GM23338 (cell line): ENCODE measurements around the gene LMAN1L. TPM values are rescaled to one million over a fixed set of nuclear protein-coding genes. Genes with fewer than 3 reads are reported as not detected.

Experiments
- ATAC-seq: fragments of 200-7000 bp; cut with Tn5 transposase; 3 replicates; pipeline ENCODE4 v1.9.1; 2020
- DNase-seq: peaks from one replicate; pipeline ENCODE4 v3.0.0-alpha.2; 2015; ENCODE audit warnings: low spot score
- H2AFZ ChIP-seq: fragments of 200-600 bp; sonication (generic); 2 replicates; pipeline ENCODE4 v1.8.0; 2016; ENCODE audit warnings: antibody characterized with exemption, mild to moderate bottlenecking, moderate library complexity
- H3F3A ChIP-seq: fragments of 200-600 bp; sonication (generic); replicated peaks from 2 replicates; pipeline ENCODE4 v1.8.0; 2017; ENCODE audit warnings: antibody characterized with exemption, mixed run types, low read depth
- H3K27ac ChIP-seq: fragments of 200-600 bp; sonication (generic); 2 replicates; pipeline ENCODE4 v1.6.1; 2016; ENCODE audit warnings: low read depth
- H3K27me3 ChIP-seq: fragments of 200-600 bp; sonication (generic); 2 replicates; pipeline ENCODE4 v1.8.0; 2016; ENCODE audit warnings: mild to moderate bottlenecking, mixed run types, moderate library complexity; ENCODE audit not compliant: insufficient read depth
- H3K36me3 ChIP-seq: fragments of 200-600 bp; sonication (generic); 2 replicates; pipeline ENCODE4 v1.8.0; 2016; ENCODE audit warnings: mild to moderate bottlenecking; ENCODE audit not compliant: insufficient read depth
- H3K4me1 ChIP-seq: fragments of 200-600 bp; sonication (generic); 2 replicates; pipeline ENCODE4 v1.8.0; 2016; ENCODE audit warnings: mild to moderate bottlenecking, moderate library complexity; ENCODE audit not compliant: insufficient read depth
- H3K4me2 ChIP-seq: fragments of 200-600 bp; sonication (generic); 2 replicates; pipeline ENCODE4 v1.7.1; 2017; ENCODE audit warnings: mixed run types
- H3K4me3 ChIP-seq: fragments of 200-600 bp; sonication (generic); 2 replicates; pipeline ENCODE4 v1.6.1; 2016; ENCODE audit warnings: mixed run types
- H3K79me2 ChIP-seq: fragments of 200-600 bp; sonication (generic); replicated peaks from 2 replicates; pipeline ENCODE4 v1.8.0; 2017; ENCODE audit warnings: mild to moderate bottlenecking; ENCODE audit not compliant: insufficient read depth
- H3K9me2 ChIP-seq: fragments of 200-600 bp; sonication (generic); 2 replicates; pipeline ENCODE4 v1.8.0; 2017; ENCODE audit not compliant: insufficient read depth
- H4K20me1 ChIP-seq: fragments of 200-600 bp; sonication (generic); replicated peaks from 2 replicates; pipeline ENCODE4 v1.8.0; 2017; ENCODE audit warnings: mild to moderate bottlenecking; ENCODE audit not compliant: insufficient read depth
- H3K27ac Mint-ChIP-seq: 2 replicates; pipeline ENCODE4 v1.8.0; 2020; ENCODE audit warnings: inconsistent platforms, mild to moderate bottlenecking, moderate library complexity, mixed read lengths
- H3K27me3 Mint-ChIP-seq: 3 replicates; pipeline ENCODE4 v1.8.0; 2022; ENCODE audit warnings: low read depth, mild to moderate bottlenecking, moderate library complexity, mixed read lengths, inconsistent platforms; ENCODE audit not compliant: insufficient read depth, poor library complexity
- H3K36me3 Mint-ChIP-seq: 3 replicates; pipeline ENCODE4 v1.8.0; 2021; ENCODE audit warnings: low read depth, mild to moderate bottlenecking, inconsistent platforms, moderate library complexity, mixed read lengths
- H3K4me1 Mint-ChIP-seq: 3 replicates; pipeline ENCODE4 v1.8.0; 2020; ENCODE audit warnings: mild to moderate bottlenecking, inconsistent platforms, mixed read lengths
- H3K4me3 Mint-ChIP-seq: 3 replicates; pipeline ENCODE4 v1.8.0; 2021; ENCODE audit warnings: moderate library complexity, mild to moderate bottlenecking, inconsistent platforms, mixed read lengths
- H3K9me3 Mint-ChIP-seq: 3 replicates; pipeline ENCODE4 v1.8.0; 2020; ENCODE audit warnings: moderate library complexity, mild to moderate bottlenecking, inconsistent platforms, mixed read lengths
- CREB1 ChIP-seq: fragments of 250-450 bp; sonication (Bioruptor Pico); IDR thresholded peaks from 2 replicates; pipeline ENCODE4 v1.5.0; 2020; ENCODE audit warnings: low read depth, mild to moderate bottlenecking, moderate library complexity
- EZH2 ChIP-seq: fragments of 200-600 bp; sonication (generic); IDR thresholded peaks from one replicate; pipeline ENCODE4 v1.8.0; 2017; ENCODE audit warnings: antibody characterized with exemption, mild to moderate bottlenecking, low read depth; ENCODE audit not compliant: unreplicated experiment
- JUNB ChIP-seq: IDR thresholded peaks from one replicate; pipeline ENCODE4 v1.6.1; 2016; ENCODE audit warnings: antibody characterized with exemption; ENCODE audit not compliant: unreplicated experiment
- NANOG ChIP-seq: IDR thresholded peaks from 2 replicates; pipeline ENCODE4 v1.6.1; 2016; ENCODE audit warnings: antibody characterized with exemption, borderline replicate concordance
- POLR2AphosphoS5 ChIP-seq: IDR thresholded peaks from 2 replicates; pipeline ENCODE4 v1.6.1; 2016; ENCODE audit warnings: antibody characterized with exemption, low read depth
- REST ChIP-seq: IDR thresholded peaks from one replicate; pipeline ENCODE4 v1.6.1; 2018; ENCODE audit warnings: antibody characterized with exemption; ENCODE audit not compliant: unreplicated experiment
- STAT1 ChIP-seq: IDR thresholded peaks from one replicate; pipeline ENCODE4 v1.6.1; 2016; ENCODE audit warnings: antibody characterized with exemption; ENCODE audit not compliant: unreplicated experiment
- ZNF114 ChIP-seq: fragments of 250-450 bp; sonication (Bioruptor Pico); IDR thresholded peaks from 2 replicates; pipeline ENCODE4 v1.5.0; 2020; ENCODE audit warnings: mild to moderate bottlenecking, moderate library complexity
- ZNF331 ChIP-seq: fragments of 250-450 bp; sonication (Bioruptor Pico); IDR thresholded peaks from 2 replicates; pipeline ENCODE4 v1.5.0; 2020; ENCODE audit warnings: low read depth, mild to moderate bottlenecking, moderate library complexity
- ZNF462 ChIP-seq: fragments of 250-450 bp; sonication (Bioruptor Pico); IDR thresholded peaks from 2 replicates; pipeline ENCODE4 v1.5.0; 2020; ENCODE audit warnings: mild to moderate bottlenecking, moderate library complexity
- polyA plus RNA-seq: library from polyadenylated mRNA; unstranded; fragments of >200 nt; fragmentation: Nextera tagmentation; extraction: Ambion mirVana; gene quantifications from 2 replicates; pipeline ENCODE4 v1.2.1, GENCODE V29; 2016
- total RNA-seq: library from RNA; depleted of rRNA; stranded (reverse); fragments of >200 nt; shearing (Covaris generic); gene quantifications from 2 replicates; pipeline ENCODE4 v1.2.3, GENCODE V29; 2014
- TF ChIP-seq, protein P1 (sequence below): IDR thresholded peaks from 2 replicates; pipeline ENCODE4 v1.6.1; 2016; ENCODE audit warnings: antibody characterized with exemption
- TF ChIP-seq, protein P2 (sequence below), 2 experiments: fragments of 200-600 bp in 1 of 2; sonication (generic) in 1 of 2; conservative IDR thresholded peaks; 2 replicates each; pipeline versions ENCODE4 v1.5.1 to v1.6.1; 2016 to 2017; ENCODE audit warnings: antibody characterized with exemption in 2 of 2, low read depth in 2 of 2, mild to moderate bottlenecking in 2 of 2, moderate library complexity in 1 of 2

The LMAN1L gene
- total and polyA plus RNA-seq, 2 experiments from 2014 or later: not detected

GRCh38 chr15:74789741-74790079 lies 22.9 kb upstream of the LMAN1L start:
- H3K9me2 ChIP-seq: no peaks in the 10 kb centered on the region
- H3K27ac ChIP-seq: no peak overlapping the region
- ATAC-seq: no peak
- Mint-ChIP-seq H3K27me3 (peaks cover 19% of the 10 kb centered on the region), H3K4me1 (peaks cover 31% of the 10 kb centered on the region), H3K36me3 (no peaks in the 10 kb centered on the region), H3K27ac (no peak overlapping the region), H3K9me3 (no peaks in the 10 kb centered on the region), H3K4me3 (peak overlapping the region; percentile 11; the same call in 1 of the 3 replicates)
- DNase-seq: no peak
- H3K4me1 ChIP-seq: peaks cover 25% of the 10 kb centered on the region
- H3K4me2 ChIP-seq: no peak overlapping the region; the same call in 1 of the 2 replicates
- TF ChIP-seq ZNF114 (CRISPR knock-in tag) (no peak), CREB1 (CRISPR knock-in tag) (no peak), ZNF331 (CRISPR knock-in tag) (no peak), POLR2AphosphoS5 (no peak), ZNF462 (CRISPR knock-in tag) (no peak), EZH2 (no peak), STAT1 (no peak), NANOG (no peak), REST (no peak), JUNB (no peak)
- TF ChIP-seq, protein P1, sequence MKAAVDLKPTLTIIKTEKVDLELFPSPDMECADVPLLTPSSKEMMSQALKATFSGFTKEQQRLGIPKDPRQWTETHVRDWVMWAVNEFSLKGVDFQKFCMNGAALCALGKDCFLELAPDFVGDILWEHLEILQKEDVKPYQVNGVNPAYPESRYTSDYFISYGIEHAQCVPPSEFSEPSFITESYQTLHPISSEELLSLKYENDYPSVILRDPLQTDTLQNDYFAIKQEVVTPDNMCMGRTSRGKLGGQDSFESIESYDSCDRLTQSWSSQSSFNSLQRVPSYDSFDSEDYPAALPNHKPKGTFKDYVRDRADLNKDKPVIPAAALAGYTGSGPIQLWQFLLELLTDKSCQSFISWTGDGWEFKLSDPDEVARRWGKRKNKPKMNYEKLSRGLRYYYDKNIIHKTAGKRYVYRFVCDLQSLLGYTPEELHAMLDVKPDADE: no peak
- TF ChIP-seq, protein P2, sequence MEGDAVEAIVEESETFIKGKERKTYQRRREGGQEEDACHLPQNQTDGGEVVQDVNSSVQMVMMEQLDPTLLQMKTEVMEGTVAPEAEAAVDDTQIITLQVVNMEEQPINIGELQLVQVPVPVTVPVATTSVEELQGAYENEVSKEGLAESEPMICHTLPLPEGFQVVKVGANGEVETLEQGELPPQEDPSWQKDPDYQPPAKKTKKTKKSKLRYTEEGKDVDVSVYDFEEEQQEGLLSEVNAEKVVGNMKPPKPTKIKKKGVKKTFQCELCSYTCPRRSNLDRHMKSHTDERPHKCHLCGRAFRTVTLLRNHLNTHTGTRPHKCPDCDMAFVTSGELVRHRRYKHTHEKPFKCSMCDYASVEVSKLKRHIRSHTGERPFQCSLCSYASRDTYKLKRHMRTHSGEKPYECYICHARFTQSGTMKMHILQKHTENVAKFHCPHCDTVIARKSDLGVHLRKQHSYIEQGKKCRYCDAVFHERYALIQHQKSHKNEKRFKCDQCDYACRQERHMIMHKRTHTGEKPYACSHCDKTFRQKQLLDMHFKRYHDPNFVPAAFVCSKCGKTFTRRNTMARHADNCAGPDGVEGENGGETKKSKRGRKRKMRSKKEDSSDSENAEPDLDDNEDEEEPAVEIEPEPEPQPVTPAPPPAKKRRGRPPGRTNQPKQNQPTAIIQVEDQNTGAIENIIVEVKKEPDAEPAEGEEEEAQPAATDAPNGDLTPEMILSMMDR (conservative IDR thresholded peaks at IDR 0.05; ENCODE audit: low read depth in 2 of 2): no peak
- H4K20me1 ChIP-seq: peaks cover 51% of the 10 kb centered on the region
- no peaks in the 10 kb centered on the region for H3K36me3 ChIP-seq
- peaks cover 16% of the 10 kb centered on the region for H3K79me2 ChIP-seq
- H3K4me3 ChIP-seq: no peak overlapping the region
- no peak overlapping the region for H2AFZ ChIP-seq
- H3K27me3 ChIP-seq: no peaks in the 10 kb centered on the region
- peaks cover 7% of the 10 kb centered on the region for H3F3A ChIP-seq
